GM21515 (cell line): Measurements from ENCODE around the gene TMEM236.
A peak's percentile ranks its signal among the peaks of the same experiment; 100 is the strongest.

Experiments used
- ATAC-seq: cut with Tn5 transposase; IDR thresholded peaks from one replicate; pipeline ENCODE4 v1.9.1; 2021; ENCODE audit not compliant: unreplicated experiment

The TMEM236 gene

DNA sequence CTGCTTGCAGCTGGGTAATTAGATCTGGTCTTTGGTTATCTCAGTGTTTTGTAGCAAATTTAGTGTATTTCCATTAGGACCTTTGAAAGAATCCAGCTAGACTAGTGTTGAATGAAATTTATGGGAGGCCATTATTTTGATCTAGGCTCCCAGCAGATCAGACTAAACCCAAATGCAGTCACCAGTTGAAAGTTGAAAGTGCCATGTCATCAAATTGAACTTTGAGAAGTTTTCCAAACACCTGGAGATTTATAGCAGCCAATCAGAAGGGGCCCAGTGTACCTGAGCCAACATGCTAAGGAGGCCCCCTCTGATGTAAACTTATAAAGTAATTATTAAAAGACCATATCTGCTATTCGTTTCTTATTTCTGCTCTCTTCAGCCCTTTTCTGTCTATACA lies 11.3 kb upstream of the TMEM236 start:
- ATAC-seq = no peak

- ATAC-seq = peak; percentile 44
Observed at GRCh38 chr10:17742918-17743317, 9.1 kb upstream of the TMEM236 start.

DNA sequence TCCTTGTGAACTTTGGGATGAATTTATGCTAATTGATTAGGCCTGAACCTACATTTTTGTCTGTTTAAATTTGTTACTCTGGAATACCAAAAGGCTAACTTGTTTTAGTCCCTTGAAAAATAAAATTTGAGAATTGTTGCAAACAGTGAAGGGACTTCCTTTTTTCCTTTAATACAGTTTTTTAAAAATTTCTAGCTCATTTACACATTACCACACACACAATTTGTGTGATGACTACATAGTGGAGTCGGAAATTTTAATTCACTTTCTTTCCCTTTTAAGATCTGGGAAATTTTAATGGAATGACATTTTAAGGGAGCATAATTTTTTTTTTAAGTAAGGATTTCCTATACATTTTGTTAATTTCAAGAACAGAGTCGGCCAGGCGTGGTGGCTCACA lies 8.6 kb upstream of the TMEM236 start:
- ATAC-seq = no peak

- no peak for ATAC-seq
Observed at GRCh38 chr10:17744341-17744861, 7.6 kb upstream of the TMEM236 start.

DNA sequence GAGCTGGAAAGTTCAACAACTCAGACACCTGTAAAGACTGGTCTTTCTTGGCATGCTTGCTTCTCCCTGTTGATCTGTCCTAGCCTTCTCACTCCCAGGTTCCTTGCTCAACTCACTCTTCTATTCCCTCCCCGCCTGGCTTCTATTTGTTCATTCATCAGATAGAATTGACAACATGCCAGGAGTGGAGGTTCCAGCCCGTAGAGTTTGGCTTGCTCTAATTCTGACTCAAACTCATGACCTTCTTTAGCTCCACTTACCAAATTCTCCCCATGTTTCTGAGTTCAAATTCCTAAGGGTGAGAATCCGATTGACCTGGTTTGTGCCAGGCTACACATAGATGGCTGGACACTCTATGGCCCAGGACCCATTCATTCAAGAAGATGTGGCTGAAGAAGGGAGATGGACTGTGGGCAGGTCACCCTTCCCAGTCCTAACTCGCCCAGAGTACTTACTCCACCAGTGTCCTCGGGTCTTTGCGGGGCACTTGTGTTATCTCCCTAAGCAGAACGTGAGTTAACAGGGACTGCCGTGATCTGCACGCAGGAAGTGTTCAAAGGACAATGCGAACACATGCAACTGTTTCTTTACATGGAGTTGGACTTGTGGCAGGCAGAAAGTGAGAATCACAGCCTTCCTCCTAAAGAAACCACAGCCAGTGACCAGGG lies 4.0 kb upstream of the TMEM236 start:
- ATAC-seq = no peak

DNA sequence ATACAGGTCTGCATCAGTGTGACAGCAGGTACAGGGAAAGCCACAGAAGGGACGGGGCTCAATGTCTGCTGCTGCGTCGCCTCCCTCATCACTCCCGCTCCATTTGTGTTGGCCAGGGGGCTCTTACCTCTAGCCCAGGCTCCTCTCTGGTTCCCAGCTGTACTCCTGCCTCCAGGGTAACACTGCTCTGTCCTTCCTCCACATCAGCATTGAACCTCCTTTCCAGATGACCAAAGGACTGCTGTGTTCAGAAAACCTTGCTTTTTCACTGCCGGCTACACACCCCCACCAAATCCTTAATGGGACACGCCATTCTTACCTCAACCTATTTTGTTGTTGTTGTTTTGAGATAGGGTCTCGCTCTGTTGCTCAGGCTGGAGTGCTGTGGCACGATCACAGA lies 2.1 kb upstream of the TMEM236 start:
- ATAC-seq = no peak

- ATAC-seq = peak; percentile 97
Observed at GRCh38 chr10:17756557-17757217, 4.7 kb downstream of the TMEM236 start.

- no peak for ATAC-seq
Observed at GRCh38 chr10:17758200-17758599, 6.2 kb downstream of the TMEM236 start.

GRCh38 chr10:17758896-17759295 lies 6.9 kb downstream of the TMEM236 start:
- no peak for ATAC-seq

- no peak for ATAC-seq
Observed at GRCh38 chr10:17764142-17764541, 12.1 kb downstream of the TMEM236 start.

DNA sequence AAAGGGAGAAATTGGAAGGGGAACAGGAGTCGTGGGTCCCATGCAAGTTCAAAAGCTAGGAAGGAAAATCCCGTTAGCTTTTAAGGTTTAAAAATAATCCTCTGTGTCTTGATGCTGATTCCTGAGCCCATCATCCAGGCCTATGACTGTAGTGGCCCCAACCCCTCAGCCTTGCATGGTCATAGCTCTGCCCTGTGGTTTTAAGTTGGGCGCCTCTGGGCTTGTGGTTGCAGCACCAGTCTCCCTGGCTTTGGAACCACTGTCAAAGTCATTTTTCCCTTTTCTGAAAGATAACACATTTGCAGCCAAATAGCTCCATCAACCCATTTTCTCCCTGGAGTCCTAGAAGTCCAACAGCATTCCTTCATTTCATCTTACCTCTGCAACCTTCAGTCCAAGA lies 13.6 kb downstream of the TMEM236 start:
- ATAC-seq = no peak

DNA sequence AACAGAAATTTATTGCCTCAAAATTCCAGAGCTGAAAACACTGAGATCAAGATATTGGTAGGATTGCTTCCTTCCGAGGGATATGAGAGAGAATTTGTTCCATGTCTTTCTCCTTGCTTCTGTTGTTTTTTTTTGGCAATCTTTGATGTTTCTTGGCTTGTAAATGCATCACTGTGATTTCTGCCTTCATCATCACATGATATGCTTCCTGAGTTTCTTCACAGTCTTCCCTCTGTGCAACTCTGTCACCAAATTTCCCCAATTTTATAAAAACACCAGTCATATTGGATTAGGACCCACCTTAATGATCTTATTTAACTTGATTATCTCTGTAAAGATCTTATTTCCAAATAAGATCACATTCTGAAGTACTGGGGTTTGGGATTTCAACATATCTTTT lies 14.7 kb downstream of the TMEM236 start:
- no peak for ATAC-seq

DNA sequence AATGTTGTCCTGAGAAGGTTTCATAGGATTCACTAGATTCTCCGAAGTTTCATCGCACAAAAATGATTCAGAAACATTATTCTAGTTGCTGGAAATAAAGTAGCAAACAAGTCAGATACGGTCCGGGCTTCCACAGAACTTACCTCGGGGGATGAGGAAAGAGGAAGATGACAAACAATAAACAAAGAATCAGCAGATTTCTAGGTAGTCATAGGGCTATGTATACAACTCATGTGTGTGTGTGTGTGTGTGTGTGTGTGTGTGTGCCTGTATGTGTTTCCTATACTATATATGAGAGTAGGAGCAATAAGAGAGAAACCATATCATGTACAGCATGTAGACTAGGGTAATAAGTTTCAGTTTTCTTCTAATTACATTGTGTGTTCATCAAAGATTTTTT lies 16.5 kb downstream of the TMEM236 start:
- no peak for ATAC-seq

GRCh38 chr10:17768957-17769356 lies 17.0 kb downstream of the TMEM236 start:
- ATAC-seq = no peak

- no peak for ATAC-seq
Observed at GRCh38 chr10:17771017-17771416, 19.0 kb downstream of the TMEM236 start.

DNA sequence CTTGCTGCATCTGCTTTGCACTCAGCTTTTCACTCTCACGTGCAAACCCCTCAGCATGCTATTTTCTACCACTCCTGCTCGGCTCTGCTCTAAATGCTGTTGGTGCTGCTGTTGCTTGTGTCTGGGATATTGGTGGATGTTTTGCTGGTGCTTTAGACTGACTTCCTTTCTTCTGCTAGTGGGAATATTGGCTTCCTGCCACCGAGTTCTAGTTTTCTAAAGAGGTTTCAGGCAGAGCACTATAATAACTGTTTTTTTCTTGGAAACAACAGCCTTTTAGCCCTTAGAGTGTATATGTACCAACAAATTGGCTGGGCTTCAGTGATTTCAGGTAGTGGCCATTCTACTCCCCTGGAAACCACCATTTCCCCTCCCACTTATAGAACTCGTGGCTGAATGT lies 27.8 kb downstream of the TMEM236 start:
- ATAC-seq = no peak

GRCh38 chr10:17780727-17781126 lies 28.7 kb downstream of the TMEM236 start:
- no peak for ATAC-seq

GRCh38 chr10:17781856-17782255 lies 29.9 kb downstream of the TMEM236 start:
- no peak for ATAC-seq

- no peak for ATAC-seq
Observed at GRCh38 chr10:17782921-17783665, 31.1 kb downstream of the TMEM236 start.

- ATAC-seq = no peak
Observed at GRCh38 chr10:17783751-17784150, 31.8 kb downstream of the TMEM236 start.

DNA sequence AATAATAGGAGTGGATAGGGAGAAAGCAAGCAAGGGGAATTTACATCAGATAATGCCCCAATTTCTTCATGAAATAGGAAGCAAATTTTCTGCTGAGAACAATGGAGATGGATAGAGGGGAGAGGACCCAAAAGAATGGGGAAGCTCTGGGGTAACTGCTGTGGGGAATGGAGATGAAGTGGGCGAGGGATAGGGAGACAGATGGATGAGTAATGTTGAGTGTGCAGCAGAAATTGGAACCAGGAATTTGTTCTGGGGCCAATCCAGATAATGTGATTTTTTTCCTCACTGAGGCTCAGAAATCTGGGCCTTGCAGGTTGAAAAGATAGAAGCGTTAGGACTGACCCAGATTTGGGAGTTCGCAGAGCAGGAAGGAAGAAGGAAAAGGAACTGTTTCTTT lies 32.7 kb downstream of the TMEM236 start:
- no peak for ATAC-seq
